Astrocyte of the spinal cord (primary cell): Measurements from ENCODE around the gene SERPINE2.

Experiments used
- DNase-seq: peaks from one replicate; pipeline ENCODE4 v3.0.0; 2011; ENCODE audit warnings: low read depth, low spot score
- H3K4me3 ChIP-seq: 2 replicates; pipeline ENCODE4 v1.5.1; 2011; ENCODE audit warnings: low read depth, mild to moderate bottlenecking, low read length, moderate library complexity
- in situ Hi-C: cut with HindIII; loops from 2 replicates; pipeline ENCODE4 v1.10.0; 2017; ENCODE audit warnings: low sequenced_read_pairs
- TF ChIP-seq, protein P1 (sequence below): IDR thresholded peaks from 2 replicates; pipeline ENCODE4 v1.5.1; 2012; ENCODE audit warnings: low read depth, mild to moderate bottlenecking, low read length, inconsistent platforms

SERPINE2 gene

DNA sequence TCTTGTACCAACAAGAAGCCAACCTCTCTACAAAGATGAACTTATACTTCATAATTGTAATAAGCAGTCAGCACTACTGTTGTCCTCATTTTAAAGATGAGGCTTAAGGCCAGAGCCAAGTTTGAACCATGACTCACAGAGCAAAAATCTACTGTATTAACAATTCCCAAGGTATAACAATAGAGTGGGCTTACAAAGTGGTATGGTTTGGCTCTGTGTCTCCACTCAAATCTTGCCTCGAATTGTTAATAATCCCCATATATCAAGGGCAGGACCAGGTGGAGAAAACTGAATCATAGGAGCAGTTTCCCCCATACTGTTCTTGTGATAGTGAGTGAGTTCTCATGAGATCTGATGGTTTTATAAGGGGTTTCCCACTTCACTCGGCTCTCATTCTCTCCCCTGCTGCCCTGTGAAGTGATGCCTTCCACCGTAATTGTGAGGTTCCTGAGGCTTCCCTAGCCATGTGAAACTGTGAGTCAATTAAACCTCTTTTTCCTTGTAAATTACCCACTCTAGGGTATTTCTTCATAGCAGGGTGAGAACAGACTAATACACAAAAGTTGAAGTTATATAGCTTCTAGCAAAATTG is 62.4 kb downstream of the SERPINE2 start:
- in situ Hi-C loops: loop anchor here (25.0 kb wide), 1 partner anchor 311 kb away; no protein-coding TSS in a partner anchor
- TF ChIP-seq, protein P1, sequence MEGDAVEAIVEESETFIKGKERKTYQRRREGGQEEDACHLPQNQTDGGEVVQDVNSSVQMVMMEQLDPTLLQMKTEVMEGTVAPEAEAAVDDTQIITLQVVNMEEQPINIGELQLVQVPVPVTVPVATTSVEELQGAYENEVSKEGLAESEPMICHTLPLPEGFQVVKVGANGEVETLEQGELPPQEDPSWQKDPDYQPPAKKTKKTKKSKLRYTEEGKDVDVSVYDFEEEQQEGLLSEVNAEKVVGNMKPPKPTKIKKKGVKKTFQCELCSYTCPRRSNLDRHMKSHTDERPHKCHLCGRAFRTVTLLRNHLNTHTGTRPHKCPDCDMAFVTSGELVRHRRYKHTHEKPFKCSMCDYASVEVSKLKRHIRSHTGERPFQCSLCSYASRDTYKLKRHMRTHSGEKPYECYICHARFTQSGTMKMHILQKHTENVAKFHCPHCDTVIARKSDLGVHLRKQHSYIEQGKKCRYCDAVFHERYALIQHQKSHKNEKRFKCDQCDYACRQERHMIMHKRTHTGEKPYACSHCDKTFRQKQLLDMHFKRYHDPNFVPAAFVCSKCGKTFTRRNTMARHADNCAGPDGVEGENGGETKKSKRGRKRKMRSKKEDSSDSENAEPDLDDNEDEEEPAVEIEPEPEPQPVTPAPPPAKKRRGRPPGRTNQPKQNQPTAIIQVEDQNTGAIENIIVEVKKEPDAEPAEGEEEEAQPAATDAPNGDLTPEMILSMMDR: no peak
- peak; percentile 78 for DNase-seq
- H3K4me3 ChIP-seq: no peak overlapping the region

GRCh38 chr2:223973606-223974005 is 65.5 kb downstream of the SERPINE2 start:
- DNase-seq: no peak
- in situ Hi-C loops: no loop called here
- TF ChIP-seq, protein P1: no peak
- no peak overlapping the region for H3K4me3 ChIP-seq

DNA sequence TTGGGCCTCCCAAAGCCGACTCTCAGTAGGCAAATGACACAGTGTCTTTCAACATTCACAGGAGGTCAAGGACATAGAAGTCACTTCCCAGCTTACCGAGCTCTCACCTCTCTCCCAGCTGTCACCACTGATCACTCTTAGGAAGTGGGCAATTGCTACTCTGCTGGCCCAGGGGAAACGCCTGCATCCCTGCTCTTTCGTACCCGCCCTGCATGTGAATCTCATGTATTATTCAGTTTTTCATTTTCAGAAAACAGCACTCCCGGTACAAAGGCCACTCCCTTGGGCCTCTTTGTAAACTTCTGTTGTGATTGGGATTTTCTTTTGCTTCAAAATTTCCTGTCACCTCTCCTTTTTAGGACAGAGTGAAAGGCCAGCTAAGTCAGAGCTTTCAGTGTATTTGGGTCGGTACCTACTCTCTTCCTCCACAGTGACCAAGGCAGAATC is 66.4 kb downstream of the SERPINE2 start:
- TF ChIP-seq, protein P1: no peak
- H3K4me3 ChIP-seq: no peak overlapping the region
- in situ Hi-C loops: no loop called here
- DNase-seq: no peak

GRCh38 chr2:223971731-223972130 is 67.4 kb downstream of the SERPINE2 start:
- TF ChIP-seq, protein P1: no peak
- H3K4me3 ChIP-seq: no peak overlapping the region
- in situ Hi-C loops: no loop called here
- DNase-seq: no peak

DNA sequence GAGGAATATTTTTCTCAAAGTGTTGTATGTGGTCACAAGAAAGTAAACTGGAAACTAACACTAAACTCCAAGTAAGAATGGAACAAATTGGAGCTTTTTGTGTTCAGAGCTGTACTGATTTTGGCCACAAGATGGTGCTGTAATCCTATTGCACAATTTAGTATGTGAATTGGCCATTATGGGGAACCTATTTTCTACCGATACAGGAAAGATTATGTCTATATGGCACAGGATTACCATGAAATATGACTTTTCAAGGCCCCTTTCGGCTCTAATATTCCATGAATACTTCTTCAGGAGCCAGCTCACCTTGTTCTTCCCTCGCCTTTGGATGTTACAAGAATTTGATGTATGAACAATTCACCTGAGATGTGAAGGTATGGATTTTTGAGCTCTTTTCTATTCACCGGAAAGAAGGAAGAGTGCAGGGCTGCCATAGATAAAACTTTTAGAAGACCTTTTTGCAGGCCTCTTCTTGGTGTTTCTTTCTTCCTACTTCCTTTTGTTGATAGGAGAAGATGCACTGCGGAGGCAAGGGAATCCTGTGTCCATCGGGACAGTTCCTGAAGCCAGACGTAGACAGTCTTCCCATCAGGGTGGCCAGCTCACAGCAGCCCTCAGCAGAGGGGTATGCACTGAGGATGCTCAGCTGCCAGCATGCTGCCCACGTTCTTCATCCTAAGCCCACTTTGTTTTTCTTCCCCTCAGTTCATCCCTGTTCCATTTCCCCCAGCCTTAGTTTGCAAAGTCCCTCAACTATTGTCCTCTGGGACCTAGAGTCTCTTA is 68.5 kb downstream of the SERPINE2 start:
- H3K4me3 ChIP-seq: no peak overlapping the region
- in situ Hi-C loops: no loop called here
- TF ChIP-seq, protein P1: peak; percentile 87
- peak; percentile 69 for DNase-seq

GRCh38 chr2:223969856-223970255 is 69.2 kb downstream of the SERPINE2 start:
- DNase-seq: no peak
- no peak overlapping the region for H3K4me3 ChIP-seq
- TF ChIP-seq, protein P1: no peak
- in situ Hi-C loops: no loop called here
